ENCODE results near the gene OSBP2.

The OSBP2 gene

DNA sequence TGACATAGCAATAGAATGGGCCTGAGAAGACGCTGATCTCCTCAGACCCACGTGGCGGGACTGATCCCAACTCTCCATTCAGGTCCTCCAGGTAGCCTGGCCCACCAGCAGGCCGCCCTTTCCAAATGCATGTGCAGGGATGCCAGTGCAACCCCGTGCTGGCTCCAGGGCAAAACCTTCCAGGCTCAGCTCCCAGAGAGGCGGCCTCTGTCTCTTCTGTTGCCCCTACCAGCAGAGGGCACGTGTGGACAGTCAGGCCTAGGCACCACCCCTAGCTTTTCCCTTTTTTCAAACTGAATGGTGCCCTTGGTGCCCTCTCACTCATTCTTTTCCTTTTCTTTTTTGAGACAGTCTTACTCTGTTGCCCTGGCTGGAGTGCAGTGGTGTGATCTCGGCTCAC is 121.7 kb downstream of the OSBP2 start:
- no peak for DNase-seq

DNA sequence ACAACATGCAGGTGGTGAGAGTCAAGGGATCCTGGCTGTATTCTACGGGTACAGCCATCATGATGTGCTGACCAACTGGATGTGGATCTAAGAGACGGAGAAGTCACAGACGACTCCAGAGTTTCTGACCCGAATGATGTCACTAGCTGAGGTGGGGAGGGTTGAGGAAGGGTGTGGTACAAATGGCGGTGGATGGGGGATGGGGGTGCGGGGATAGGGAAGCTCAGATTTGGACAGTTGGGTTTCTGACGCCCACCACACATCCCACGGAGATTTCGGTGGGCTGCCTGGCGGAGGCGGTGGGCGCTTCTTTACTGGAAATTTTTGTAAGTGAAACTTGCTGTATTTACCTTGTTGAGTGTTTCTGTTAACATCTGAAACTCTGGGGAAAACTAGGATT is 126.7 kb downstream of the OSBP2 start:
- DNase-seq = no peak

DNA sequence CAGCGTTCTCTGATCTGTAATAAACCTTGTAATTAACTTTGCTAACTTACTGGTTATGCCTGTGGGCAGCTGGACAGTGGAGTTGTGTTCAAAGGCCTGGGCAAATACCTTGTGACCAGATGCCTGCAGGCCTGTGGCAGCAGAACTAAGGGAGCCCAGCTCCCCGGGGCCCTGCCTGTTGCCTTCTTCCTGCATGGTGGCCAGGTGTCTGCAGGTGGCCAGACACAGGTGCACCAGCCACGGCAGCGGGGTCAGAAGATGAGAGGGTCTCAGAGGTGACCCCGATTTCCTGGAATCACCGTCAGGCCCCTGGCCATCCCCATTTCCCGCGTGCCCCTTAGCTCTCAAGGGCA is 127.2 kb downstream of the OSBP2 start:
- DNase-seq = no peak

DNA sequence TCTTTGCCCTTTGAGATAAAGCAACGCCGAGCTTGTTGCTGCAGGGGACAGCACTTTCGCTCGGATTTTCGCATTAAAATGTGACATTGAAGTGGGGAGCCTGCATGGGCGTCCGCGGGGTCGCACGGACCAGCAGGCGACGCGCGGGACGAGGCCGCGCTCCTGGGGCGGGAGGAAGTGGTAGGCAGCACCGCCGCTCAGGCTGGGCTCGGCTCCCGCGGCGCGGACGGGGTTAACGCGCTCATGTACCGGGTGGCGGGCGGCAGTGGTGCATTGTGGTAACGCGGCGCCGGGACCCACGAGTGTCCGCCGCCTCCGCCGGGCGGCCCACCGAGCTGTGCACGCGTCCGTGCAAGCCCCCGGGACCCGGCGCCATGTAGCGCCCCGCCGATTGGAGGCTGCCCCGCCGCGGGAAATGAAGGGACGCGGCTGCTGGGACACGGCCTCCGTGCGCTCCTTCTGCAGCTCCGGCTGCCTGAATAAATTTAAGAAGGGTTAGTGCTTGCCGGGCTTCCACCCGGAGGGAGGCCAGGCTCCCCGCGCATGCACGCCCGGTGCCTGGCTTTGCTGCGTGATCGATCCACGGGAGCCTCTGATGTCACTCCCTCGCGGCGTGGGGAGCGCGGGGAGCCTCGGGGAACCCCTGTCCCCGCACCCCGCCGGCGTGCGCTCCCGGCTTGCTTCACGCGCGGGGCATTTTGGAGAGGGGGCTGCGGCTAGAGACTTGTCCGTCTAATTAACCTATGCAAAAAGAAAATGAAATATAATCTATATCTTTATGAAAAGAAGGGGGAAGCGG is 127.7 kb downstream of the OSBP2 start:
- no peak for DNase-seq

DNA sequence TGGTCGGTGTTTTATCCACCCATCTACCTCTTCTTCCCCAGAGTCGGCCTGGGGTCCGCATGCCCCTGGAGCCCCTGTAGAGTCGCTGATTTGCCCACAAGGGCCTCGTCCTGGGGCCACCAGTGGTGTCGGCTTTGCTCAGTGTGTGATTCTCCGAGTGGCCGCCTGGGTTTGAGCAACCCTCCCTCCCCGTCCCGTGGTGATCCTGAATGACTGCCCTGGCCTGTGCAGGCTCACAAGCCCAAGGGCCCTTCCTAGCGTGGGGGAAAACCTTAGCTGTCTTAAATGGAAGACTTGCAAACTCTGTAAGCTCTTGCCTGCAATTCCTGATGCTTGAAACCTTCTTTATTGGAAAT is 128.3 kb downstream of the OSBP2 start:
- no peak for DNase-seq

DNA sequence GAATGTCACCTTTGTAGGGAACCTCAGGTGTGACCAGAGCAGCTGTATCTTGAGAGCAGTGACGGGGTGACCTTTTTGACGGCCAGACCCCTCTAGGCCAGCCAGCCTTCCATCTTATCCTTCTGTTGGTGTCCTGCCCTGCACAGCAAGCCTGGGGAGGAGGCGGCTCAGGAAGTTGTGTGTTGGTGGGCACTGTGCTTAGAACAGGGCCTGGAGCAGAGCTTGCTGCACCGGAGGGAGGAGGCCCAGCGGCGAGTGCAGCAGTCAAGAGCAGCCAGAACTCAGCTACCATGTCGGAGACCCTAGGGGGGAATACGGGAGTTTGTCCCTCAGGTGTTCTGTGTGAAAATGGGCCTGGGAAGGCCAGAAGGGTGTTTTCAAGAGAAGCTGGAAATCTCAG is 129.4 kb downstream of the OSBP2 start:
- no peak for DNase-seq

DNA sequence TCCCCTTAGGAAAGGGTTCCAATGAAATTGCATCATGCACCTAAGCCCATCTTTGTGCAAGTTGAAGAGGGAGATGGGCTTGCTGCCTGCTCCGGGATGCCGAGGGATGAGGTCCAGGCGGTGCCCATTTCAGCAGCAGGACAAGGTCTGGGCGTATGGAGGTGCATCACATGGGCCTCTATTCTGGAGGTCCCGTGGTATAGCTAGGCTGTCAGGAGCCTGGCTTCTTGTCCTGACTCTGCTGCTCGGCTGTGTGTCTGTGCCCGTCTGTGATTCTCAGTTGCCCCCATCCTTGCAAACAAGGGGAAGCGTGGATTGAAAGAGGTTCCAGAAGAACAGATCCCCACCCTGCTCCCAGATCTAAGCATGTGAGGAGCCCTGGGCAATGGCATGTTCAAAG is 130.0 kb downstream of the OSBP2 start:
- DNase-seq = no peak

DNA sequence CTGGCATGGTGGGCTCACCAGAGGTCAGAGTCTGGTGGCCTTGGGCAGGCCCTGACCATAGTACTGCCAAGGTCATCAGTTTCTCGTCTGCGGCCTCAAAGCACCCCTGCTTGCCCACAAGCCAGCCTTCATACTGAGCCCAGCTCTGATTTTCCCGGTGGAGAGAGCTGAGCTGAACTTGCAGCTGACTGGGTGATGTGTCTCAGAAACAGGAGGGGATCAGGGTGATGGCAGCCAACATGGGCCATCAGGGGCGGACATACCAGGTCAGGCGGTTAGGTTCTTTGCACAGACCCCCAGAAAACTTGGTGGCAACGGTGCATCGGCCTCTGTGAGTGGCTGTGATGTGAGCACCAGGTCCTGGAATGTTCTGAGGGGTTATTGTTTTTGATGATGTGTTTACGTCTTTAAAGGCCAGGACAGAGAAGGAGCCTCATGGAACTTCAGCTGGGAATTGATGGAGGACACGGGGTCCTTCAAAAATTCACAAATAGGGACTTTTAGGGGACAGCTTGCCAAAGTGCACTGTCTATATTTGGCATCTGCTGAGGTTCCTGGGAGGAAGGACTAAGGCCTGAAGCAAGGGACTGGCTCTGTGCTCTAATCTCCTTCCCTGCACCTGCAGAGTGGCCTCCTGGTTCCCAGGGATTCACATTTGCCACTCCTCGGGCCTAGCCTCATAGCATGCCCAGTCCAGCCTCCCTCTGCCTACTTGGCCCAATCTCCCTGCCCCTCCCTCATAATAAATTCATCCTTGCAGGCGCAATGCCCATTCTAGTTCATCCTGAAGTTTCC is 131.2 kb downstream of the OSBP2 start:
- no peak for DNase-seq

DNA sequence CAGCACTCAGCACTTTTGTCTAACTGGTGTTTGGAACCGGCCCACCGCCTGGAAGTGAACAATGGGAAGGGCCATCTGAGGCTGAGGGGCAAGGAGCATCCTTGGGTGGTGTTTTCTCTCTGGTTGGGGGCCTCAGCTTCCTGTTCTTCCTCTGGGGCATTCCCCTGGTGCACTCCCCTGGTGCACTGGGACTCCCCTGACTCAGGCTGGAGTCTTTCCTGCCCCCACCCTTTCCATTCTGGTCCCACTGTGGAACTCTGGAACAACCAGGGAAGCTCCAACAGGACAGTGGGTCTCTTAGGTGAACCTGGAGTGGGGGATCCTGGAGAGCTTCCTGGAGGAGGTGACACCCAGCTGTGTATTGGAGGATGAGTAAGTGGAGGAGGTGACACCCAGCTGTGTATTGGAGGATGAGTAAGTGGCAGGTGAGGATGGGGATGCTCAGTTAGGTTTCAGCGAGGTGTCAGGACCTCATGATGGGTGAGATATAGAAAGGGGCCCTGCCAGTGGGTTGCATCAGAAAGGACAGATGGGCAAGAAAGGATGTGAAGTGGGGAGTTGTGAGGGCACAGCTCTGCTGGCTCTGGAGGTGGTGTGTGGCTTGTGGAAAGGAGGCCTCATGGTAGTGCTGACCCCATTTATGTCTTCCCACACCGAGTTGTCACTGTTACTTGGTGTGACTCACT is 132.1 kb downstream of the OSBP2 start:
- DNase-seq = no peak

DNA sequence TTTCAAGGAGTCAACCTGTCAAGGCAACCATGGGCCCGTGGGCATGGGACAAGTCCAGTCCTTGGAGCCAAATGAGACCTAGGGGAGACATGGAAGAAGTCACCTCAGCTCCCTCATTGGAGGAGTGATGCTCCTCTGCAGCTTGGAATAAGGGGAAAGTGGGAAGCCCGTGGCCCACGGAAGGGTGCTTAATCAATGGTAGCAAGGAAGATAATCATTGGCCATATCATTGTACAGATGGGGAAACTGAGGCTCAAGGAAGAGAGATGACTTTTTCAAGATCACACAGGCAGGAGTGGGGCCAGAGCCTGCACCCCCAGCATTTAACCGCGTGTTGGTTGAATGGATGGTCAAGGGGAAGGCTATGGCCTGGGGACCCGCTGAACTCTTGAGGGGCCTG is 133.0 kb downstream of the OSBP2 start:
- no peak for DNase-seq

DNA sequence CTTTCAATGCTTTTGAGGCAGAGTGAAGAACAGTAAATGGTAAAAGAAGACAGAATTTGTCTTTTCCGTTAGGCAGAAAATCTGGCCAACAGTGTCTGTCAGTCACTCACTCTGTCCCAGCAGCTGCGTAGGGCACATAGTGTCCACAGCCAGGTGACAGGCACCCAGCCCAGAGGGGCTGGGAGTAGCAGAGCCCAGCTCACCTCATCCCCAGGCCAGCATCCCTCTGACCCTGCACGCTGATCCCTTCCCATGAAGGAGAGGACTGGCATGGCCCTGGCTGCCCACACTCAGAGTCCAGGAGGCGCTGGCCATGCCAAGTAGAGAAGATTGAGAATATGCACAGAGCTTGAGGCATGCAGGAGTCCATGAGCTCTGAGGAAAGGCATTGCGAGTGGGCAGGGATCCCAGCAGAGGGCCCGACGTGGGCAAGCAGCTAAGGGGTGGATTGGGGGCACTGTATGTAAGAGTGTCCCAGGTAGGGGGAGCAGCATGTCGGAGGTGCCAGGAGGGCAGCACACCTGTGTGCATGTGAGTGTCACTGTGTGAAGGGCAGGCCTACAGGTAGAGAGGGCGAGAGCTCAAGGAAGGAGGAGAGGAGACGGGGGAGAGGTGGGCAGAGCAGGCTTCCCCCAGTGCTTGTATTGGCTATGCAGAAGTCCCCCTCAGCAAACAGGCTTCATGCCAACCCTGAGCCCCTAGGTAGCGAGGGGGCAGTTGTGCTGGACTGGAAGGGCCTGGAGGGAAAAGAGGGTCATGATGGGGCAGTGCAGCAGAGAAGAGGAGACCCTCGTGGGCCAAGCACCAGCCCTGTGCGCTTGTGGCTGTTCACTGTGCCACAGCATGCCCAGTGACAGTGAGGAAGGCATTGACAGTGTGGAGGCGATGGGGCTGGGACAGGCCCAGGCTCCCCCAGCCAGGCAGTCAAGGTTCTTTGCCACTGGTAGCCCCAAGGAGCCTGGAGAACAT is 133.8 kb downstream of the OSBP2 start:
- DNase-seq = no peak

DNA sequence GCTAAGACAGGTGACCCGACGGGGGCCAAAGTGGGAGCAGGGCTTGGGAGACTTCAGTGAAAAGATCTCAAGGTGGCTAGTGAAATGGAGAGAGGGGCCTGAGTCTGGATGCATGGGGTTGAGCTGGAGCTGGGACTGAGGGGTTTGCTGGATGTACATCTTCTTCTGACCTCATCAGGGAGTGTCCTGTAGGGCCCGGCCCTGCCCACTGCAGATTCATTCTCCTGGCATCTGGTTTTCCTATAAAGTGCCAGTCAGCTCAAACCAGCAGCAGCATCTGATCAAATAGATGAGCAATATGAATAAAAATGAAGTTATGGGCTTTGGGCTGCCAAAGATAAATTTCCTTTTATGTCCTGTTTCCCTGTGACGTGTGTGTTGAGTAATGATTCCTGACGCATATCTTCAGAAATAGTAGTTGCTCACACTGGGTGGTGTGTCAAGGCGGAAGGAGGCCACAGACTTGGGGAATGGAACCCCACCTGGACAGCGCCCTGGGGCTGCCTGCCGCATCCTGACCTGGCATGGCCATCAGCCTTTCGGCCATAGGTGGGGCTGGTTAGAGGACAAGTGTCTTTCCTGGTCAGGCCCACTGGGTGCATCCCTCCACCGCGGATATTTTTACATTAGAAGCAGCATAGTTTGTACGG is 135.4 kb downstream of the OSBP2 start:
- peak; percentile 61 for DNase-seq

DNA sequence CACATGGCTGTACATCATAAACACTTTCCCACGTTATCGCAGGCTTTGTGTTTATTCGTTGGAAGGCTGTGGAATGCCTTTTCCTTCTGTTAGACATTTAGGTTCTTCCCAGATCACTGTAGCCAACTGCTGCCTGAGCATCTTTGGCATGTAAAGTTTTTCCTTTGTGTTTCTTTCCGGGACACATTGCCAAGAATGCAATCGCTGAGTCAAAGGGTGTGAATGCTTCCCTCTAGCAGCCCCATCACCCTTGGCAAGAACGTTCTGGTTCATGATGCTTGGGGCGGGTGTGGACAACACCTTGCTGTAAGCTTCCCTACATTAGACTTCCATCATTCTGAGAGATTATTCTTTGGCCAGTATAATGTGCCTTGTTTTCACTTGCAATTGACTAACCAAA is 136.2 kb downstream of the OSBP2 start:
- DNase-seq = no peak

DNA sequence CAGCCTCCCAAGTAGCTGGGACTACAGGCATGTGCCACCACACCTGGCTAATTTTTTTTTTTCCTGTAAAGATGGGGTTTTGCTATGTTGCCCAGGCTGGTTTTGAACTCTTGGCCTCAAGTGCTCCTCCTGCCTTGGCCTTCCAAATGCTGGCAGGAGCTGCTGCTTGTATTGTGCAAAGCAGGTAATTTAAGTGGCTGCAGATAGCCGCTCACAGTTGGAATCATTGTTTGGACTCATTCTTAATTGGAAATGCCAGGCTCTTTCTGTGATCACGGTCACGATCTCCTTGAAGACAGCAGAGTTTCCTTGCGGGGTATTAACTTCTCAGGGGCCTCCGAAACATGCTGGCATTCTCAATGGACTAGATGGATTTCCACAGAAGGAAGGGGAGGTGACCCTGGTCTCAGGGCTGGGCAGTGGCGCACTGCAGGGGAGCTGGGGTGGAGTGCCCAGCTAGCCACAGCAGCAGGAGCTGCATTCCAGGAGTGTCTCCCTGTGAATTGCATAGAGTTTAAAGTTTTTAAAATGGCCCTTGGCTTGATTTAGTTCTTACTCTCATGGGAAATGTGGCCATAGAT is 137.8 kb downstream of the OSBP2 start:
- DNase-seq = no peak

DNA sequence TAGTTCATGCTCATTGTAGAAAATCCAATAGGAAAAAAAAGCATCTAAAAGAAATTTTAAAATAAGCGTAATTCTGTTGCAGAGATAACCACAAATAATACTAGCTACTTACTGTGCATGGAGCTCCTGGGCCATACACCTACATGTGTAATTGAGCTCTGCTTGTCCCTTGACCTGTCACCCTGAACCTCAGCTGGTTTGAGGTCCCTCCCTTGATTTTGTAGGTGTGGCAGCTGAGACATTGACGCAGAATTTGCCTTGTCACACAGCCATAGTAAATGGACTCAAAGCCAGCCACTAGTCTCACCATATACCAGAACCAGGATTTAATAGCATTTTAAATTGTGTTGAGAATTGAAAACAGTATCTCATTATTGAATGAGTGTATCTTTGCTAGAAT is 138.6 kb downstream of the OSBP2 start:
- no peak for DNase-seq

DNA sequence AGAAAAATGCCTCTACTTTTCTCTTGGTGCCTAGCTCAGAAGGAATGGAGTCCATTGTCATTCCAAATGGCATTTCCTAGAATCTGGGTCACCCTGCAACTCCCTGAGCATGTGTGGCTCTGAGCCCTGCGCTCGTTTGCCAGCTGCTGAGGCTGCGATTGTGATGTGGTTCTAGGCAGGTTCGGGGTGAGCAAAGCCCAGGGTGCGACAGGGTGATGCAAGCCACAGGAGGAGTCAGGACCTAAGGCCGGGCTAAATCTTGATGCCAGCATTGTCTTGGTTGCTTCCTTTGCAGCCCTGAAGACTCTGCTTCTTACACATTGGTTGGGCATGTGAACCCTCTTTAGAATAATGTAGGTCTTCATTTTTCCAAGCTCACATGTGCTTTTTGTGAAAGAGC is 142.9 kb downstream of the OSBP2 start:
- DNase-seq = no peak

DNA sequence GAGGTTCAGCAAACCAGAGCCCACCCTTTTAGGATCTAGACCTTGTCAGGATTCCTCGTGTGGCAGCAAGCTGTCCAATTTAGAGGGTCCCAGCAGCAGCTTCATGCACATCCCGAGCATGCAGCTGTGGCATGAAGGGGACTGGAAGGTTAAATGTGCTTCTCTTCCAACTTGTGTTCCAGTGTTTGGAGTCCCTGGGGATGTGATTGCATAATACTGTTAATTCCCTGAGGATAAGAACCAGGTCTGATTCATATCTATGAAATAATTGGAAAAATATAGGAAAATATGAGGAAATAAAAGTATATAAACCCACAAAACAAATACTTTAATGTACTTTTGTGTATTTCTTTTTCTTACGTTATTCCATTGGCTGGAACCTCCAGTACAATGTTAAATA is 143.4 kb downstream of the OSBP2 start:
- no peak for DNase-seq

DNA sequence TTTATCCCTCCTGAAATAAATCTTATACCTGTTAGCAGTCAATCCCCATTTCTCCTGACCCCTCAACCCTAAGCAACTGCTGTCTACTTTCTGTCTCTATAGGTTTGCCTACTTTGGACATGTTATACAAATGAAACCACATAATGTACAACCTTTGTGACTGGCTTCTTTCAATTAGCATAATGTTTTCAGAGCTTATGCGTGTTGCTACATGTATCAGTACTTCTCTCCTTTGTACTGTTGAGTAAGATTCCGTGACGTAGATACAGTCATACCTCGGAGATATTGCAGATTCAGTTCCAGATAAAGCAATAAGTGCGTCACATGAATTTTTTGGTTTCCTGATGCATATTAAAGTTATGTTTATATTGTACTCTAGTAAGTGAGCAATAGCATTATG is 146.6 kb downstream of the OSBP2 start:
- no peak for DNase-seq

DNA sequence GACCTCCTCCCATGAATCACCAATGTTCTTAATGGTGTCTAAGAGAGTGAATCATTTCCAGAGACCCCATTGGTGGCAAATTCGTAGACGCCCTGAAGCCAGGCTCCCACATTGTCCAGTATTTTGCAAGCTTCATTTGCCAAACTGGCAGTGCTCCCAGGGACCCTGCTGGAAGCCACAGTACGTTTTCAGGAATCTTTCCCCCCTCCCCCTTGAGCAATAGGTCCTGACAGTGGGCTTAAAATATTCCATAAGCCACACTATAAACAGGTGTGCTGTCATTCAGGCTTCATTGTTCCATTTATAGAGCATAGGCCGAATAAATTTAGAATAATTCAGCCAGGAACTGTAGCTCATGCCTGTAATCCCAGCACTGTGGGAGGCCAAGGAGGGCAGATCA is 148.6 kb downstream of the OSBP2 start:
- DNase-seq = no peak

DNA sequence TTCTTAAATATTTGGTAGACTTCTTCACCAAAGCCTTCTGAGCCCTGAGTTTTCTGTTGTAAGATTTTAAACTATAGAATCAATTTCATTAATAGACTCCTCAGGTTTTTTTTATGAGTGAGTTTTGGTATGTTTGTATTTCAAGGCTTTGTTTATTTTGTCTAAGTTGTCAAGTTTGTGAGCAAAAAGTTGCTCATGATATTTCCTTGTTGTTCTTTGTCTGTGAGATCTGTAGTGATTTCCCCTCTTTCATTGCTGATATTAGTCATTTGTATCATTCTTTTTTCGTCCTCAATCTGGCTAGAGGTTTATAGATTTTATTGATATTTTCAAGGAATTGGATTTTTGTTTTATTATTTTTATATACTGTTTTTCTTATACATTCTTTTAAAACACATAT is 152.9 kb downstream of the OSBP2 start:
- no peak for DNase-seq

DNA sequence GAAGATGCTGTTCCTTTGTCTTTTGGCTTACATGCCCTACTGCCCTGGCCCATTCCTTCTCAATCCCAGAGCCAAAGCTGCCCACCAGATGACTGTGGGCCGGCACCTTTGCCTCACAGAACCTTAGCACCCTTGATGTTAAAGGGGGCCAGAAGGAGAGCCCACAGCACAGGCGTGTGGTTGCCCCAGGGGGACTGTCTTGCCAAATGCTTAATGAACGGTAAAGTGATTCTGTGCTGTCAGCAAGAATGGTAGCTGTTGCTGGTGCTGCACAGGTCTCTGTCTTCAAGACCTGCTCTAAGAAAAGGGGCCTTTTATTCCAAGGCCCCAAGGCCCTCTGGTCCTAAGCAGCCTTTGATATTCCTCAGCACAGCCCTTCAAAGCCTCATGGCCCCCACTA is 160.6 kb downstream of the OSBP2 start:
- no peak for DNase-seq
